GM19351 (cell line): ENCODE data around the gene SLC17A6.

Source experiments
- ATAC-seq: cut with Tn5 transposase; IDR thresholded peaks from one replicate; pipeline ENCODE4 v1.9.1; 2021; ENCODE audit warnings: mild to moderate bottlenecking, moderate library complexity; ENCODE audit not compliant: unreplicated experiment

SLC17A6 gene

GRCh38 chr11:22389526-22390282 lies 51.5 kb downstream of the SLC17A6 start:
- ATAC-seq: no peak

GRCh38 chr11:22390283-22390655 lies 52.1 kb downstream of the SLC17A6 start:
- ATAC-seq: no peak

DNA sequence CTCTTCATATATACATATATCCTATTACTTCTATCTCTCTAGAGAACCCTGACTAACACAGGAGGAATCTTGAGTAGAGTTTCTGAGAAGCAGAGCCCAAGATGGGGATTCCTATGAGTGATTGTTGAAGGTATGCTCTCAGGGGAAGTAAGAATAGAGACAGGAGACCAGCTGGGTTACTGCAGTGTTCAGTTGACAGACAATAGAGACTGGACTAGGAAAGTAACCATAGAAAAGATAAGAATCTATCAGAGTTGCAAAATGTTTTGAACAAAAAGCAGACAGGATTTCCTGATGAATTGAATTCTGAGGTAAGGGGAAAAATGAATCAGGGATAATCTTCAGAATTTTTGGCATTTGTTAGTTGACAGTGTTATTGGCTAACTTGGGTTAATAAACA lies 54.4 kb downstream of the SLC17A6 start:
- no peak for ATAC-seq

GRCh38 chr11:22405377-22405776 lies 67.2 kb downstream of the SLC17A6 start:
- no peak for ATAC-seq

GRCh38 chr11:22407267-22407666 lies 69.1 kb downstream of the SLC17A6 start:
- no peak for ATAC-seq

DNA sequence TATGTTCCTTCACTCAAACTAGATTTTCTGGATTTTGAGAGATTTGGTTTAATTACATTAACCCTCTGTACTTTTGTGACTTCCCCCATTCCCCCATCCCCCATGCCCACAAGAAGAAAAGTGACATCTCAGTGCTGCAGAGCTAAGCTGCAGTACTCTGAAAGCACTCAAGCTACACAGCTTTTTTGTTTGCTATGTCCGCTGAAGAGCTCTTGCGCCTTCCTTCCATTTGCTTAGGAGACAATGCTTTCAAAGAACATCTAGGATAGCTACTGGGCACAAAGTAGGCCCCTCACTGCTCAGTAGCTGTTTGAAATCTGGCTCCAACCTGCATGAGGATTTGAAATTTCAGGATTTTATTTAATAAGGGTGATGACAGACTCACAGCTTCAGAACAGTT lies 69.7 kb downstream of the SLC17A6 start:
- ATAC-seq: no peak

DNA sequence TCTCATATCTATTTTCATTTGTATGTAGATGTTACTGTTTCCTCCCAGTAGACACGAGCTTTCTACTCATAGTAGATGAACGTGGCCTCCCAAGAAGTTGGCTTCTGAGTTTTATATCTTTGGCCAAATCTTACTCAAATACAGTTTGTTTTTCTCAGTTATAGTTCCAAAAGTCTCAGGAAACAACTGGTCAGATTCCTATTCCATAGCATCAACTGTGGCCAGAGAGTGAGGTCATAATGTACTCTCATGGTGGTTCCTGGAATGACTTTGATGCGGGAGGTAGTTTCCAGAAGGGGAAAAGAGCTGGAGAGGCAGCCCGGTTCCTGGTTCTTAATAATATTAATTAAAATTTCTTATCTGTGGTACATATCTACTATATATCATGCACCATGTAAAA lies 77.3 kb downstream of the SLC17A6 start:
- no peak for ATAC-seq

DNA sequence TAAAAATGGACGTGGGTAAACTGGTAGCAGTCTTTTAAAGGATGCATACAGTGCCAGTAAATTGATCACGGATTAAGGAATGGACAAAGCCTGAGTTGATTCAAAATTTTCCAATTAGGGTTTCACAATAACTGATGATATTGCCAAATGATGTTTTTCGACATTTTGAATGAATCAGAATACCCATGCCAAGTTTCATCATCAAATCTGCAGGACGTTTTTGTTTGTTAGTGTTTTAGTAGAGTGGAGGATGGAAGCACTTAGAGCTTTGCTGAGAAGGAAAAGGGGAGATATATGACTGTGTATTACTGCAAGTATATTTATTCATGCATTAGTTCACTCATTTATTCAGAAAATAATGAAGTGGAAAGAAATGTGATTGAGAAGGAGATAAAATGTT lies 78.3 kb downstream of the SLC17A6 start:
- ATAC-seq: no peak

DNA sequence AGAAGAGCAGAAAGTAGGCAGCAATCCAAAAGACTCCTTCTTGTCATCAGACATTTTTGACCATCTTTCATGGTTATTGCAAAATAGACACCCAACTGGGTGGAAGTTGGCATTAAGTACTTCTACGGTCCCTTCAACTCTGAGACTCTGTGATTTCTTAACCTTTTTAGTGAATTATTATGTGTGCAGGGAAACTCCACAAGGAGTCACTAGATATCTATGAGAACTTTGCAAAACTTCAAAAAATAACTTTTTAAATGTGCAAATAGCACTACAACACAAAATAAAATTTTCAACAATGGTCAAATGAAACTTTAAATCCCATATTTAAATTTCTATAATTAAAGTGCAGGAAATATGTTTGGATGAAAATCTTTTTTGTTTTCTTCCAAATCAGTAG lies 88.7 kb downstream of the SLC17A6 start:
- ATAC-seq: no peak
